KOPT-K1 (cell line): ENCODE measurements around the gene NFKBIA.
A peak's percentile ranks its signal among the peaks of the same experiment; 100 is the strongest.

ENCODE experiments used
- H3K27ac ChIP-seq: fragments of 200-600 bp; sonication (generic); 2 replicates; pipeline ENCODE4 v1.5.1; 2016; ENCODE audit warnings: antibody characterized with exemption, mild to moderate bottlenecking, low read depth, low read length; ENCODE audit not compliant: poor library complexity, severe bottlenecking
- H3K36me3 ChIP-seq: fragments of 200-600 bp; sonication (generic); 2 replicates; pipeline ENCODE4 v1.5.1; 2017; ENCODE audit warnings: antibody characterized with exemption, mild to moderate bottlenecking, low read length, moderate library complexity; ENCODE audit not compliant: insufficient read depth
- H3K9me3 ChIP-seq: fragments of 200-600 bp; sonication (generic); 2 replicates; pipeline ENCODE4 v1.5.1; 2017; ENCODE audit warnings: antibody characterized with exemption, low read length, mild to moderate bottlenecking; ENCODE audit not compliant: insufficient read depth, poor library complexity, severe bottlenecking

The NFKBIA gene

GRCh38 chr14:35353409-35354172, 51.0 kb downstream of the NFKBIA start:
- peak overlapping the region; percentile 59 for H3K27ac ChIP-seq
- H3K36me3 ChIP-seq: no peaks in the 10 kb centered on the region
- H3K9me3 ChIP-seq: no peaks in the 10 kb centered on the region

DNA sequence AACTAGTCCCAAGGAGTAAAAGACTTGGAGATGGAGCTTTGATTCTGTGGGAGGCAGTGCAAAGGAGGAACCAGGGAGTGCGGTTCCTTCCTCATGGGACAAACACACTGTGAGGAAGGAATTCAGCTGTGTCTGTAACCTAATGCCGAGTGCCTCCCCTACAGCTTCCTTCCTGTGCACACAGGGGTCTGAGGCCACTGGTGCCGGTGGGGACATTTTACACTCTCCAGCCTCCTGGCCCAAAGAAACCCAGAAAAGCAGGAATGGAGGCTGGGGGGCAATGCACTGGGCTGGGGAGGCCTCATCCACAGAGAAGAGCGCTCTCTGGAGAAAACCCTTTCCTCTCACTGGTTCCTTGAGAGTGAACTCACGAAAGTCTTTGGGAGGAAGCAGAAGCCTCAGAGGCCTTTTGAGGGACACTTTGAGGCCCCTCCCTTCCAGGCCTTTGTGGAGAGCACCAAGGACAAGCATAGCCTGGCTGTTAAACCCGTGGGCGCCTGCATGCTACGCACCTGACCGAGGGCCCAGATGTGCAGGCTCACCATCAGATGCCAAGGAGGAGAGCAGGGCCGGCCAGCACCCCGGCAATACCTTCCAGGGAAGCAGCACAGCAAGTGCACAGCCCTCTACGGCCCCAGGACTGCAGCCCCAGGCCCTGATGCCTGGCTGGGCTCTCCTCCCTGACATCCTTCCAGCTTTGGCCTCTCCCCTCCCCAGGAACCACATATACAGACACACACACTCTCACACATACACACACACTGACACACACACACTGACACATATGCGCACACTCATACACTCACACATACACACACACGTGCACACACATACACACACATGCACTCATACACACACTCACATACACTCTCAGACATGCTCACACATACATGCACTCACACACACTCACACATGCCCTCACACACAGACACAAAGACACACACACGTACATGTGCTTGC, 52.0 kb downstream of the NFKBIA start:
- no peaks in the 10 kb centered on the region for H3K36me3 ChIP-seq
- H3K9me3 ChIP-seq: no peaks in the 10 kb centered on the region
- peak overlapping the region; percentile 59 for H3K27ac ChIP-seq

- H3K27ac ChIP-seq: peak overlapping the region; percentile 59
- no peaks in the 10 kb centered on the region for H3K9me3 ChIP-seq
- no peaks in the 10 kb centered on the region for H3K36me3 ChIP-seq
These were observed 52.7 kb downstream of the NFKBIA start for GRCh38 chr14:35351897-35352273.
